ENCODE data around the gene LRRC36. TPM values are rescaled to one million over a fixed set of nuclear protein-coding genes. Genes with fewer than 3 reads are reported as not detected.

LRRC36 gene
- total RNA-seq, 1 experiment from 2014 or later, result not detected

DNA sequence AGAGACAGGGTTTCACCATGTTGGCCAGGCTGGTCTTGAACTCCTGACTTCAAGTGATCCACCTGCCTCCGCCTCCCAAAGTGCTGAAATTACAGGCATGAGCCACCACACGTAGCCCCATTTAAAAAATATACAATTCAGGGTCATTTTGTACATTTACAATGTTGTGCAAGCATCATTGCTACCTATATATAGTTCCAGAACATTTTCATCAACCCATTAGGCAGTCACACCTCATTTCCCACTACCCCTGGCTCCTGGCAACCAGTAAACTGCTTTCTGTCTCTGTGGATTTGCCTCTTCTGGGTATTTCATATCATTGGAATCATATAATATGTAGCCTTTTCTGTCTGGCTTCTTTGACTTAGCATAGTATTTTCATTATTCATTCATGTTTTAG, 6.7 kb downstream of the LRRC36 start:
- CTCF ChIA-PET, result no interaction called here
- RAD21 ChIA-PET (ENCODE audit: low non-redundant PET in 1 of 2, low total read pairs in 2 of 2, uncharacterized antibody in 2 of 2, unreplicated experiment in 2 of 2), result no interaction called here

More for the DNA sequence above, 6.7 kb downstream of the LRRC36 start:
- Histone ChIP-seq H3K9me2 (ENCODE audit: insufficient read depth) (no peaks in the 10 kb centered on the region), H3K36me3 (ENCODE audit: control insufficient read depth in 1 of 2, insufficient read depth in 2 of 2, low read length in 2 of 2) (no peaks in the 10 kb centered on the region), H2AFZ (ENCODE audit: low read depth, low read length, poor library complexity, severe bottlenecking) (no peak overlapping the region), H3K4me3 (replicated peaks in 1 of 2; ENCODE audit: low read depth in 1 of 2, low read length in 2 of 2) (no peak overlapping the region), H3K9ac (ENCODE audit: low read length) (no peak overlapping the region), H4K20me1 (ENCODE audit: insufficient read depth) (no peaks in the 10 kb centered on the region), H3K4me1 (ENCODE audit: control insufficient read depth in 1 of 2, insufficient read depth in 2 of 2, low read length in 2 of 2) (no peaks in the 10 kb centered on the region), H3K27me3 (ENCODE audit: insufficient read depth, low read length) (no peaks in the 10 kb centered on the region), H3K9me3 (ENCODE audit: control insufficient read depth in 1 of 2, insufficient read depth in 1 of 2, low read depth in 1 of 2, low read length in 2 of 2) (no peaks in the 10 kb centered on the region), H3K4me2 (ENCODE audit: low read length) (no peak overlapping the region), H3K27ac (ENCODE audit: low read depth, low read length) (no peak overlapping the region), H3K79me2 (ENCODE audit: insufficient read depth, low read length) (no peaks in the 10 kb centered on the region)
- intact Hi-C loops (cut with micrococcal nuclease), result no loop called here
- BruUV-seq (replicated peaks), result no TSS peak
- DNase-seq (ENCODE audit: low read depth, low spot score), result no peak
- ATAC-seq, result no peak
- TF ChIP-seq EGR1 (IDR thresholded peaks at IDR 0.05; ENCODE audit: low read depth), result no peak
- TF ChIP-seq ZBTB33 (IDR thresholded peaks at IDR 0.05; ENCODE audit: extremely low read depth, insufficient replicate concordance, low read length), result no peak
- no peak for TF ChIP-seq FOSL1 (IDR thresholded peaks at IDR 0.05; ENCODE audit: low read depth)
- no peak for TF ChIP-seq CEBPB (IDR thresholded peaks at IDR 0.05; ENCODE audit: low read depth)
- TF ChIP-seq ZFX (IDR thresholded peaks at IDR 0.05), result no peak
- no peak for TF ChIP-seq CBX3 (IDR thresholded peaks at IDR 0.05; ENCODE audit: low read depth)
- no peak for TF ChIP-seq JUND (IDR thresholded peaks at IDR 0.05)
- no peak for TF ChIP-seq POLR2AphosphoS5 (IDR thresholded peaks at IDR 0.05; ENCODE audit: low read depth, low read length)
- no peak for TF ChIP-seq MAX (IDR thresholded peaks at IDR 0.05)
- TF ChIP-seq SIN3A (IDR thresholded peaks at IDR 0.05; ENCODE audit: low read depth), result no peak
- no peak for TF ChIP-seq YY1 (IDR thresholded peaks at IDR 0.05; ENCODE audit: extremely low read depth, insufficient replicate concordance, low read depth, low read length)
- no peak for TF ChIP-seq EZH2 (IDR thresholded peaks at IDR 0.05)
- TF ChIP-seq, protein P1, sequence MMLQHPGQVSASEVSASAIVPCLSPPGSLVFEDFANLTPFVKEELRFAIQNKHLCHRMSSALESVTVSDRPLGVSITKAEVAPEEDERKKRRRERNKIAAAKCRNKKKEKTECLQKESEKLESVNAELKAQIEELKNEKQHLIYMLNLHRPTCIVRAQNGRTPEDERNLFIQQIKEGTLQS (IDR thresholded peaks at IDR 0.05), result no peak
- TF ChIP-seq ZNF274 (IDR thresholded peaks at IDR 0.05; ENCODE audit: low read depth, low read length), result no peak
- TF ChIP-seq CTCF (IDR thresholded peaks at IDR 0.05 in 2 of 3, conservative IDR thresholded peaks at IDR 0.05 in 1 of 3; ENCODE audit: borderline replicate concordance in 1 of 3, insufficient read depth in 1 of 3, low read depth in 2 of 3, low read length in 2 of 3), result no peak
- no peak for TF ChIP-seq SP1 (IDR thresholded peaks at IDR 0.05; ENCODE audit: low read depth)
- TF ChIP-seq ELF1 (IDR thresholded peaks at IDR 0.05; ENCODE audit: borderline replicate concordance, low read depth), result no peak
- no peak for TF ChIP-seq TCF7L2 (IDR thresholded peaks at IDR 0.05; ENCODE audit: borderline replicate concordance, extremely low read depth, insufficient read depth, insufficient read length)
- TF ChIP-seq RAD21 (IDR thresholded peaks at IDR 0.05; ENCODE audit: low read depth), result no peak
- no peak for TF ChIP-seq SRF (IDR thresholded peaks at IDR 0.05; ENCODE audit: low read depth)
- POLR2A ChIA-PET, result no interaction called here
